ENCODE data around the gene CIT. TPM values are rescaled to one million over a fixed set of nuclear protein-coding genes. Genes with fewer than 3 reads are reported as not detected.

CIT gene
- total and polyA plus RNA-seq, 10 of the 15 experiments (the other 5 are each of a cell fraction or from before 2014, with no cell fraction given), result 1.0 to 38.2 (median 14.9) TPM

GRCh38 chr12:119660076-119660475 lies 217.0 kb downstream of the CIT start:
- CTCF ChIA-PET, result interaction anchor here (0.7 to 2.5 kb wide), 4 partner anchors 11 to 216 kb away, joined by 4 to 23 read pairs (median 14); no protein-coding TSS in a partner anchor
- no TSS peak for BruUV-seq (replicated peaks)
- TF ChIP-seq RELA (IDR thresholded peaks at IDR 0.05; ENCODE audit: borderline replicate concordance, partially characterized antibody) (no peak), BHLHE40 (IDR thresholded peaks at IDR 0.05; ENCODE audit: borderline replicate concordance in 1 of 2, low read depth in 2 of 2, low read length in 1 of 2) (no peak), SREBF1 (IDR thresholded peaks at IDR 0.05; ENCODE audit: low read length) (no peak), IRF4 (IDR thresholded peaks at IDR 0.05; ENCODE audit: low read depth, low read length) (no peak), HDAC6 (IDR thresholded peaks at IDR 0.05; ENCODE audit: unreplicated experiment) (no peak), CREM (IDR thresholded peaks at IDR 0.05; ENCODE audit: low read depth) (peak; percentile 41; the same call in 1 of the 2 replicates), RELB (IDR thresholded peaks at IDR 0.05; ENCODE audit: low read depth) (no peak), NR2F1 (conservative IDR thresholded peaks at IDR 0.05) (no peak), CREB1 (IDR thresholded peaks at IDR 0.05; ENCODE audit: low read depth) (peak; percentile 79), E4F1 (IDR thresholded peaks at IDR 0.05; ENCODE audit: borderline replicate concordance, partially characterized antibody) (no peak), SP1 (IDR thresholded peaks at IDR 0.05; ENCODE audit: low read depth, low read length) (no peak), SUZ12 (IDR thresholded peaks at IDR 0.05; ENCODE audit: unreplicated experiment) (no peak), CUX1 (IDR thresholded peaks at IDR 0.05; ENCODE audit: insufficient replicate concordance, low read depth, low read length) (no peak), USF1 (IDR thresholded peaks at IDR 0.05; ENCODE audit: borderline replicate concordance, extremely low read length, insufficient read depth, low read depth, low read length) (no peak)

More at GRCh38 chr12:119660076-119660475, 217.0 kb downstream of the CIT start:
- Histone ChIP-seq H3K27ac (ENCODE audit: control insufficient read depth, insufficient read depth) (no peak overlapping the region), H3K27me3 (replicated peaks in 1 of 2; ENCODE audit: control insufficient read depth in 2 of 2, insufficient read depth in 2 of 2, low read length in 1 of 2) (no peaks in the 10 kb centered on the region), H3K4me2 (ENCODE audit: control insufficient read depth, insufficient read depth) (0 out of 2 replicates have a peak overlapping the region, but pooled peaks have one; percentile 21), H3K9ac (ENCODE audit: control insufficient read depth, insufficient read depth, low read length) (no peak overlapping the region), H3K9me3 (replicated peaks; ENCODE audit: control insufficient read depth, insufficient read depth, low read length) (no peaks in the 10 kb centered on the region), H4K20me1 (ENCODE audit: control insufficient read depth, insufficient read depth) (no peaks in the 10 kb centered on the region), H3K79me2 (ENCODE audit: control insufficient read depth, insufficient read depth, low read length) (no peaks in the 10 kb centered on the region), H3K36me3 (ENCODE audit: control insufficient read depth in 2 of 2, insufficient read depth in 2 of 2, low read length in 1 of 2) (no peaks in the 10 kb centered on the region), H2AFZ (ENCODE audit: control insufficient read depth, low read depth, low read length) (peak overlapping the region; percentile 33), H3K4me3 (no peak overlapping the region), H3K4me1 (ENCODE audit: control insufficient read depth, insufficient read depth, low read length) (no peaks in the 10 kb centered on the region)
- ChIA-PET RAD21 (ENCODE audit: unreplicated experiment) (no interaction called here), POLR2A (no interaction called here), SMC1A (ENCODE audit: uncharacterized antibody, unreplicated experiment) (no interaction called here)
- ATAC-seq, result peak; percentile 19; the same call in 1 of the 3 replicates
- no peak for FAIRE-seq
- DNase-seq (ENCODE audit: low read depth, low spot score), result no peak
- in situ Hi-C loops (cut with MboI) (loop anchor here (25.0 kb wide), 1 partner anchor 1523 kb away; the partner anchor contains the start of gene PEBP1), intact Hi-C loops (cut with micrococcal nuclease; ENCODE audit: unreplicated experiment) (no loop called here)
- 64% methylated on average over 5 of the region's 5 CpGs for WGBS (ENCODE audit: insufficient coverage, insufficient replicate concordance, low lambda C conversion rate, missing lambda C conversion rate)
